ENCODE measurements around the gene NT5C2. TPM values are rescaled to one million over a fixed set of nuclear protein-coding genes. Genes with fewer than 3 reads are reported as not detected.
"Not testable (repeated sequence)": the region's sequence is repeated elsewhere in the genome, so short reads cannot be mapped to it uniquely, and the experiment has no call there.

NT5C2 gene
- total and polyA plus RNA-seq, 2 of the 4 experiments (the other 2 are of a cell fraction), result 60.0 to 65.1 TPM

GRCh38 chr10:103175580-103176285, 17.3 kb downstream of the NT5C2 start:
- Histone ChIP-seq H4K8ac (ENCODE audit: low read depth in 2 of 2, low read length in 2 of 2) (no peak overlapping the region), H2AK9ac (replicated peaks; ENCODE audit: low read depth, low read length, poor library complexity) (no peak overlapping the region), H4K20me1 (ENCODE audit: insufficient read depth, low read length) (peaks cover 29% of the 10 kb centered on the region), H3K4me3 (ENCODE audit: insufficient read depth, low read depth, low read length) (no peak overlapping the region), H3K9ac (ENCODE audit: low read depth, low read length) (no peak overlapping the region), H2BK120ac (ENCODE audit: low read depth, low read length) (no peak overlapping the region), H2BK5ac (ENCODE audit: low read depth, low read length, poor library complexity, severe bottlenecking) (no peak overlapping the region), H3K27ac (ENCODE audit: insufficient read depth, low read length) (no peak overlapping the region), H2AK5ac (ENCODE audit: low read depth, low read length) (no peak overlapping the region), H3K4me1 (ENCODE audit: control insufficient read depth, insufficient read depth, low read length) (no peaks in the 10 kb centered on the region), H3K56ac (ENCODE audit: extremely low read depth, insufficient read depth, low read length) (no peak overlapping the region), H2AFZ (replicated peaks; ENCODE audit: low read length, poor library complexity) (no peak overlapping the region), H3K79me1 (ENCODE audit: low read depth in 1 of 2, low read length in 2 of 2) (peaks cover 28 to 59% of the 10 kb centered on the region in 2 experiments), H3K23ac (ENCODE audit: low read depth, low read length) (no peak overlapping the region), H3K9me1 (ENCODE audit: insufficient read depth, low read length) (peaks cover 18% of the 10 kb centered on the region; the same call in 1 of the 2 replicates), H3K18ac (ENCODE audit: low read depth, low read length) (no peak overlapping the region), H3K27me3 (ENCODE audit: control insufficient read depth, insufficient read depth, low read length) (no peaks in the 10 kb centered on the region), H2BK20ac (ENCODE audit: low read depth, low read length) (no peak overlapping the region), H3K14ac (replicated peaks; ENCODE audit: low read depth, low read length) (no peak overlapping the region), H3K4ac (ENCODE audit: low read depth, low read length) (no peak overlapping the region), H4K91ac (ENCODE audit: insufficient read depth, low read depth, low read length) (no peak overlapping the region), H4K5ac (ENCODE audit: low read depth, low read length) (no peak overlapping the region), H3K9me3 (ENCODE audit: control insufficient read depth, insufficient read depth, low read length) (no peaks in the 10 kb centered on the region), H2BK15ac (ENCODE audit: low read depth, low read length) (no peak overlapping the region), H3K4me2 (ENCODE audit: low read depth, low read length) (no peak overlapping the region), H3K36me3 (ENCODE audit: control insufficient read depth, insufficient read depth, low read length) (peaks cover 43% of the 10 kb centered on the region)
- in situ Hi-C loops (cut with MboI; ENCODE audit: low sequenced_read_pairs) (no loop called here), intact Hi-C loops (cut with micrococcal nuclease) (no loop called here), dilution Hi-C loops (cut with HindIII; ENCODE audit: low sequenced_read_pairs, unreplicated experiment) (no loop called here)
- no TSS peak for BruUV-seq (replicated peaks)
- ATAC-seq (ENCODE audit: low read depth), result no peak
- WGBS, 2 experiments (ENCODE audit: extremely low coverage in 2 of 2, insufficient read length in 1 of 2), result 90% methylated on average over 2 of the region's 11 CpGs; no CpG with 5 or more reads in 1 of the 2 experiments
- DNase-seq, result no peak
- no peak for TF ChIP-seq USF2 (IDR thresholded peaks at IDR 0.05; ENCODE audit: low read depth, low read length)
- CTCF ChIA-PET, result interaction anchor here (1.4 kb wide), 1 partner anchor 63 kb away, joined by 4 read pairs; no protein-coding TSS in a partner anchor
- POLR2A ChIA-PET (ENCODE audit: unreplicated experiment), result no interaction called here

GRCh38 chr10:103174324-103174723, 18.7 kb downstream of the NT5C2 start:
- H4K8ac ChIP-seq (ENCODE audit: low read depth in 2 of 2, low read length in 2 of 2); H2BK5ac ChIP-seq (ENCODE audit: low read depth, low read length, poor library complexity, severe bottlenecking); H2BK15ac ChIP-seq (ENCODE audit: low read depth, low read length); dilution Hi-C loops (cut with HindIII; ENCODE audit: low sequenced_read_pairs, unreplicated experiment); H2BK120ac ChIP-seq (ENCODE audit: low read depth, low read length); ATAC-seq (ENCODE audit: low read depth); H3K4me1 ChIP-seq (ENCODE audit: control insufficient read depth, insufficient read depth, low read length); H3K4me2 ChIP-seq (ENCODE audit: low read depth, low read length); BruUV-seq (replicated peaks); H4K91ac ChIP-seq (ENCODE audit: insufficient read depth, low read depth, low read length); H2AK5ac ChIP-seq (ENCODE audit: low read depth, low read length); H3K9me3 ChIP-seq (ENCODE audit: control insufficient read depth, insufficient read depth, low read length); H2BK20ac ChIP-seq (ENCODE audit: low read depth, low read length); H3K14ac ChIP-seq (replicated peaks; ENCODE audit: low read depth, low read length); H3K4me3 ChIP-seq (ENCODE audit: insufficient read depth, low read depth, low read length); intact Hi-C loops (cut with micrococcal nuclease); H3K23ac ChIP-seq (ENCODE audit: low read depth, low read length); H3K27me3 ChIP-seq (ENCODE audit: control insufficient read depth, insufficient read depth, low read length); H3K56ac ChIP-seq (ENCODE audit: extremely low read depth, insufficient read depth, low read length); H2AFZ ChIP-seq (replicated peaks; ENCODE audit: low read length, poor library complexity); H3K9ac ChIP-seq (ENCODE audit: low read depth, low read length); H2AK9ac ChIP-seq (replicated peaks; ENCODE audit: low read depth, low read length, poor library complexity); DNase-seq; H4K5ac ChIP-seq (ENCODE audit: low read depth, low read length); H3K18ac ChIP-seq (ENCODE audit: low read depth, low read length); in situ Hi-C loops (cut with MboI; ENCODE audit: low sequenced_read_pairs); H3K27ac ChIP-seq (ENCODE audit: insufficient read depth, low read length); H3K4ac ChIP-seq (ENCODE audit: low read depth, low read length): not testable (repeated sequence)
- ChIA-PET CTCF (interaction anchor here (0.7 kb wide), 1 partner anchor 56 kb away, joined by 3 read pairs; no protein-coding TSS in a partner anchor), POLR2A (ENCODE audit: unreplicated experiment) (interaction anchor here (1.0 kb wide), 1 partner anchor 57 kb away, joined by 13 read pairs; no protein-coding TSS in a partner anchor)
- peaks cover 20% of the 10 kb centered on the region; the same call in 1 of the 2 replicates for H3K9me1 ChIP-seq (ENCODE audit: insufficient read depth, low read length)
- no CpG with 5 or more reads among the region's 2 CpGs for WGBS, 2 experiments (ENCODE audit: extremely low coverage in 2 of 2, insufficient read length in 1 of 2)
- H3K36me3 ChIP-seq (ENCODE audit: control insufficient read depth, insufficient read depth, low read length), result peaks cover 40% of the 10 kb centered on the region
- H4K20me1 ChIP-seq (ENCODE audit: insufficient read depth, low read length), result peaks cover 29% of the 10 kb centered on the region
- H3K79me1 ChIP-seq (ENCODE audit: low read depth in 1 of 2, low read length in 2 of 2), result peaks cover 31 to 66% of the 10 kb centered on the region in 2 experiments

All from IMR-90 (cell line).